ENCODE data around the gene ATXN7L1.

GRCh38 chr7:105802604-105803428 lies 73.6 kb downstream of the ATXN7L1 start:
- TF ChIP-seq, protein P1, sequence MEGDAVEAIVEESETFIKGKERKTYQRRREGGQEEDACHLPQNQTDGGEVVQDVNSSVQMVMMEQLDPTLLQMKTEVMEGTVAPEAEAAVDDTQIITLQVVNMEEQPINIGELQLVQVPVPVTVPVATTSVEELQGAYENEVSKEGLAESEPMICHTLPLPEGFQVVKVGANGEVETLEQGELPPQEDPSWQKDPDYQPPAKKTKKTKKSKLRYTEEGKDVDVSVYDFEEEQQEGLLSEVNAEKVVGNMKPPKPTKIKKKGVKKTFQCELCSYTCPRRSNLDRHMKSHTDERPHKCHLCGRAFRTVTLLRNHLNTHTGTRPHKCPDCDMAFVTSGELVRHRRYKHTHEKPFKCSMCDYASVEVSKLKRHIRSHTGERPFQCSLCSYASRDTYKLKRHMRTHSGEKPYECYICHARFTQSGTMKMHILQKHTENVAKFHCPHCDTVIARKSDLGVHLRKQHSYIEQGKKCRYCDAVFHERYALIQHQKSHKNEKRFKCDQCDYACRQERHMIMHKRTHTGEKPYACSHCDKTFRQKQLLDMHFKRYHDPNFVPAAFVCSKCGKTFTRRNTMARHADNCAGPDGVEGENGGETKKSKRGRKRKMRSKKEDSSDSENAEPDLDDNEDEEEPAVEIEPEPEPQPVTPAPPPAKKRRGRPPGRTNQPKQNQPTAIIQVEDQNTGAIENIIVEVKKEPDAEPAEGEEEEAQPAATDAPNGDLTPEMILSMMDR (IDR thresholded peaks at IDR 0.05), result no peak
- no peak for TF ChIP-seq POLR2A (IDR thresholded peaks at IDR 0.05)
